Keratinocyte (primary cell): ENCODE data around the gene MBNL2. TPM values are rescaled to one million over a fixed set of nuclear protein-coding genes. Genes with fewer than 3 reads are reported as not detected.

Source experiments
- DNase-seq: peaks from one replicate; pipeline ENCODE4 v3.0.0-alpha.2; 2011; ENCODE audit warnings: low read depth, missing footprints, low spot score
- FAIRE-seq: peaks from 2 replicates; lab custom pipeline; 2011; peaks lifted over from hg19 to GRCh38; lab: Jason Lieb, UNC
- H2AFZ ChIP-seq: 2 replicates; pipeline ENCODE4 v1.6.0; 2012; ENCODE audit warnings: low read length, control low read depth, inconsistent platforms; ENCODE audit not compliant: control insufficient read depth
- H3K27ac ChIP-seq: 2 replicates; pipeline ENCODE4 v1.5.1; 2011; ENCODE audit warnings: low read length; ENCODE audit not compliant: control insufficient read depth, insufficient read depth
- H3K27me3 ChIP-seq: 3 replicates; pipeline ENCODE4 v1.6.0; 2011; ENCODE audit warnings: low read length; ENCODE audit not compliant: control insufficient read depth, insufficient read depth; ENCODE audit errors: extremely low read depth
- H3K36me3 ChIP-seq, 2 experiments: 2 replicates in 1 of 2; 3 replicates in 1 of 2; pipeline ENCODE4 v1.5.1; 2011; ENCODE audit warnings: low read length in 2 of 2, mild to moderate bottlenecking in 1 of 2; ENCODE audit not compliant: control insufficient read depth in 2 of 2, insufficient read depth in 2 of 2; ENCODE audit errors: extremely low read depth in 1 of 2
- H3K4me1 ChIP-seq: 3 replicates; pipeline ENCODE4 v1.5.1; 2011; ENCODE audit warnings: low read length; ENCODE audit not compliant: control insufficient read depth, insufficient read depth; ENCODE audit errors: extremely low read depth
- H3K4me2 ChIP-seq: 3 replicates; pipeline ENCODE4 v1.6.0; 2011; ENCODE audit warnings: low read depth, low read length; ENCODE audit not compliant: control insufficient read depth, insufficient read depth; ENCODE audit errors: extremely low read depth
- H3K4me3 ChIP-seq, 3 experiments: fragments of 200-600 bp in 1 of 3; sonication (generic) in 1 of 3; 2 replicates in 2 of 3; 3 replicates in 1 of 3; pipeline ENCODE4 v1.5.1; 2011 to 2016; ENCODE audit warnings: low read length in 3 of 3, mild to moderate bottlenecking in 3 of 3, control low read depth in 2 of 3, inconsistent platforms in 1 of 3, low read depth in 1 of 3, mixed read lengths in 1 of 3, mixed run types in 1 of 3, moderate library complexity in 1 of 3; ENCODE audit not compliant: control insufficient read depth in 2 of 3, insufficient read depth in 2 of 3; ENCODE audit errors: extremely low read depth in 1 of 3
- H3K79me2 ChIP-seq: 2 replicates; pipeline ENCODE4 v1.6.0; 2012; ENCODE audit warnings: low read length; ENCODE audit not compliant: control insufficient read depth, insufficient read depth
- H3K9ac ChIP-seq: 3 replicates; pipeline ENCODE4 v1.6.0; 2011; ENCODE audit warnings: low read length; ENCODE audit not compliant: control insufficient read depth, insufficient read depth; ENCODE audit errors: extremely low read depth
- H3K9me1 ChIP-seq: 3 replicates; pipeline ENCODE4 v1.6.0; 2011; ENCODE audit warnings: low read length; ENCODE audit not compliant: control insufficient read depth, insufficient read depth; ENCODE audit errors: extremely low read depth
- H3K9me3 ChIP-seq: 2 replicates; pipeline ENCODE4 v1.5.1; 2012; ENCODE audit warnings: low read depth, low read length; ENCODE audit not compliant: control insufficient read depth
- H4K20me1 ChIP-seq: 3 replicates; pipeline ENCODE4 v1.6.0; 2011; ENCODE audit warnings: low read length; ENCODE audit not compliant: control insufficient read depth, insufficient read depth; ENCODE audit errors: extremely low read depth
- CTCF ChIP-seq, 3 experiments: IDR thresholded peaks in 1 of 3; conservative IDR thresholded peaks in 1 of 3; optimal IDR thresholded peaks in 1 of 3; 2 replicates in 2 of 3; 3 replicates in 1 of 3; pipeline versions ENCODE3 to v1.5.1; 2011; ENCODE audit warnings: low read length in 3 of 3, mild to moderate bottlenecking in 3 of 3, moderate library complexity in 2 of 3, control low read depth in 1 of 3, inconsistent platforms in 1 of 3; ENCODE audit not compliant: insufficient read depth in 2 of 3; ENCODE audit errors: extremely low read depth in 1 of 3
- EZH2 ChIP-seq: IDR thresholded peaks from one replicate; pipeline ENCODE4 v1.6.1; 2012; ENCODE audit warnings: inconsistent platforms, mild to moderate bottlenecking, low read length, moderate library complexity
- dilution Hi-C: fragments of 300-500 bp; cut with MboI; formaldehyde crosslinking; loops from one replicate; pipeline ENCODE4 v1.7.0; 2020; ENCODE audit warnings: low sequenced_read_pairs; ENCODE audit not compliant: extremely low pct_ligation_motif_present
- polyA plus RNA-seq, 5 experiments: library from polyadenylated mRNA; depleted of rRNA in 3 of 5; stranded (reverse) in 3 of 5; stranded (forward) in 1 of 5; unstranded in 1 of 5; fragments of >200 nt; gene quantifications; 1 replicate in 1 of 5; 2 replicates in 3 of 5; 3 replicates in 1 of 5; pipeline versions ENCODE4 v1.2.1 to v1.2.3, GENCODE V29; 2011 to 2012; ENCODE audit warnings: missing spikeins in 2 of 5, low read depth in 1 of 5, low replicate concordance in 1 of 5

The MBNL2 gene
- polyA plus RNA-seq, 1 donor (not counting 4 experiments of a cell fraction or from before 2014, with no cell fraction given) = 28.4 TPM

- Histone ChIP-seq H3K4me1 (peaks cover 26% of the 10 kb centered on the region), H3K27me3 (no peaks in the 10 kb centered on the region), H3K79me2 (peaks cover 37% of the 10 kb centered on the region), H3K4me3 (peak overlapping the region in 2 of 3 experiments; percentile 83 to 90), H3K9ac (peak overlapping the region; percentile 87), H2AFZ (peak overlapping the region; percentile 70), H3K4me2 (peak overlapping the region; percentile 82), H3K9me3 (no peaks in the 10 kb centered on the region), H3K36me3 (no peaks in the 10 kb centered on the region), H4K20me1 (no peaks in the 10 kb centered on the region), H3K27ac (peak overlapping the region; percentile 92), H3K9me1 (no peaks in the 10 kb centered on the region)
- no peak for DNase-seq
- FAIRE-seq = no peak
- dilution Hi-C loops = no loop called here
- TF ChIP-seq CTCF (optimal IDR thresholded peaks at IDR 0.05 in 1 of 3, IDR thresholded peaks at IDR 0.05 in 1 of 3, conservative IDR thresholded peaks at IDR 0.05 in 1 of 3; ENCODE audit: extremely low read depth in 1 of 3, insufficient read depth in 2 of 3, low read length in 3 of 3) (no peak), EZH2 (no peak)
Measured at GRCh38 chr13:97221466-97221865, 667 bp upstream of the MBNL2 start.

DNA sequence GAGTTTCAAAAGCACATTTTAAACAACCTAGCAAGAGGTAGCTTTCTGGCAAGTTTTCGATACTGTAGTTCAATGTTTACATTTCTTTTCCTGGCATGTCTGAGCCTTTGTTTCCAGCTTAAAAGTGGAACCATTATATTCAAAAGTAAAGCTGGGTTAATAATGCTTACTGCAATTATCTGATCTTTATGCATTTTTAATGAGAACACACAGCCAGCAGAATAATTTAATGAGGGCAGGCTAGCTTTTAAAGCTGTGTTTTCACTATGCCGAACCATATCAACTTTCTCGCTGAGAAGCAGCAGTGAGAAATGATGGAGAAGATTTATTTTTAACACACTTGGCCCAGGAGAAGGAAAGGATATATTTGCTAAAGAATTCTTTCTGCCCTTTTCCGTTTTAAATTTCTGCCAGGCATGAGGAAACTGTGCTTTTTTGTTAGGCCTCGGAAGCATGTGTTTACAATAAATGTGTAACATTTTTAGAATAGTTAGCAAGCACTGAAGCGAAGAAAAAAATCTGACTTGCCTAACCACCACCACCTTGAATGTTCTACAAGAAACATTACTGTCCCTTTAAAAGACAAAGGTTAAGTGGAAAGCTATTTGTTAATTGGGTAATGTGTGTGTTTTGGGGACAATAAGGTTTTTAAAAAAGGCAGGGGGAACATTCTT is 1.0 kb downstream of the MBNL2 start:
- Histone ChIP-seq H3K79me2 (peaks cover 54% of the 10 kb centered on the region), H3K4me1 (peaks cover 35% of the 10 kb centered on the region), H3K4me2 (peak overlapping the region; percentile 98), H2AFZ (no peak overlapping the region), H3K27me3 (no peaks in the 10 kb centered on the region), H3K36me3 (no peaks in the 10 kb centered on the region), H3K9ac (peak overlapping the region; percentile 87), H4K20me1 (no peaks in the 10 kb centered on the region), H3K4me3 (peak overlapping the region; percentile 64 to 90 (median 83)), H3K9me3 (no peaks in the 10 kb centered on the region), H3K9me1 (no peaks in the 10 kb centered on the region), H3K27ac (peak overlapping the region; percentile 92)
- no peak for FAIRE-seq
- dilution Hi-C loops = no loop called here
- DNase-seq = no peak
- TF ChIP-seq CTCF (optimal IDR thresholded peaks at IDR 0.05 in 1 of 3, IDR thresholded peaks at IDR 0.05 in 1 of 3, conservative IDR thresholded peaks at IDR 0.05 in 1 of 3; ENCODE audit: extremely low read depth in 1 of 3, insufficient read depth in 2 of 3, low read length in 3 of 3) (no peak), EZH2 (no peak)
